Ishikawa (cell line): ENCODE measurements around the gene ABTB2.

ENCODE experiments used
- CEBPB ChIP-seq: IDR thresholded peaks from 2 replicates; pipeline ENCODE4 v1.6.1; 2012
- CREB1 ChIP-seq: IDR thresholded peaks from 2 replicates; pipeline ENCODE4 v1.6.1; 2012; ENCODE audit warnings: low read depth
- EGR1 ChIP-seq: IDR thresholded peaks from 2 replicates; pipeline ENCODE4 v1.6.1; 2012
- EP300 ChIP-seq: IDR thresholded peaks from 2 replicates; pipeline ENCODE4 v1.6.1; 2012; ENCODE audit warnings: borderline replicate concordance
- FOXM1 ChIP-seq: IDR thresholded peaks from 2 replicates; pipeline ENCODE4 v1.6.1; 2012; ENCODE audit warnings: low read depth, borderline replicate concordance
- NFIC ChIP-seq: IDR thresholded peaks from 2 replicates; pipeline ENCODE4 v1.6.1; 2012
- RAD21 ChIP-seq: IDR thresholded peaks from 2 replicates; pipeline ENCODE4 v1.6.1; 2012; ENCODE audit warnings: low read depth
- REST ChIP-seq: IDR thresholded peaks from 2 replicates; pipeline ENCODE4 v1.6.1; 2012; ENCODE audit warnings: low read depth, mild to moderate bottlenecking
- TAF1 ChIP-seq: IDR thresholded peaks from 2 replicates; pipeline ENCODE4 v1.6.1; 2012; ENCODE audit warnings: low read depth, mild to moderate bottlenecking
- TCF12 ChIP-seq: IDR thresholded peaks from 2 replicates; pipeline ENCODE4 v1.6.1; 2012; ENCODE audit warnings: low read depth
- TEAD4 ChIP-seq: IDR thresholded peaks from 2 replicates; pipeline ENCODE4 v1.6.1; 2012
- USF1 ChIP-seq: IDR thresholded peaks from 2 replicates; pipeline ENCODE4 v1.6.1; 2012
- YY1 ChIP-seq: IDR thresholded peaks from 2 replicates; pipeline ENCODE4 v1.6.1; 2012; ENCODE audit warnings: low read depth
- ZBTB7A ChIP-seq: IDR thresholded peaks from 2 replicates; pipeline ENCODE4 v1.6.1; 2012; ENCODE audit warnings: low read depth
- TF ChIP-seq, protein P1 (sequence below): IDR thresholded peaks from 2 replicates; pipeline ENCODE4 v1.6.1; 2012

ABTB2 gene

GRCh38 chr11:34203377-34203871 is 154.4 kb downstream of the ABTB2 start:
- TF ChIP-seq REST, result no peak
- no peak for TF ChIP-seq NFIC

GRCh38 chr11:34201129-34201528 is 156.7 kb downstream of the ABTB2 start:
- no peak for TF ChIP-seq EGR1
- no peak for TF ChIP-seq REST
- no peak for TF ChIP-seq ZBTB7A
- TF ChIP-seq, protein P1, sequence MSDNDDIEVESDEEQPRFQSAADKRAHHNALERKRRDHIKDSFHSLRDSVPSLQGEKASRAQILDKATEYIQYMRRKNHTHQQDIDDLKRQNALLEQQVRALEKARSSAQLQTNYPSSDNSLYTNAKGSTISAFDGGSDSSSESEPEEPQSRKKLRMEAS, result no peak
- no peak for TF ChIP-seq TEAD4
- no peak for TF ChIP-seq CEBPB
- no peak for TF ChIP-seq CREB1

DNA sequence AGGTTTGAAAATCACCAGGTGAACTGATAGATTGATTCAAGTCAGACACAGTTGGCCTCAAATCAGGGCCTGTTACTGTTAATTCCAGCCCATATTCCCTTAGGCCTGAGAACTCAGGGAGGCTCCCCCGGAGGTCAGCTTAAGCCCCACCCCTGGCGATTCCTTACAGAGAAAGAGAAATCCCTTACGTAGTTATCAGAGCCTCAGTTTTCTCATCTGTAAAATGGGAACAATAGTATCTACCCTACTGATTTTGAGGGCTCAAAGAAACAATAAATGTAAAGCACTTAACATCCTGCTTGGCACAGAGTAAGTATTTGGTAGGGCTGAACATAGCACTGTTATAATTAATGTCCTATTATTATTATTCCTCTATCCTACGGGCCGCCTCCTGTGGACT is 158.3 kb downstream of the ABTB2 start:
- TF ChIP-seq CREB1, result no peak
- no peak for TF ChIP-seq FOXM1
- TF ChIP-seq, protein P1, result no peak
- TF ChIP-seq TAF1, result no peak
- TF ChIP-seq NFIC, result no peak
- TF ChIP-seq ZBTB7A, result no peak
- TF ChIP-seq YY1, result no peak
- no peak for TF ChIP-seq EP300
- TF ChIP-seq TEAD4, result no peak
- no peak for TF ChIP-seq REST
- no peak for TF ChIP-seq RAD21
- TF ChIP-seq USF1, result no peak
- TF ChIP-seq EGR1, result no peak
- no peak for TF ChIP-seq CEBPB
- TF ChIP-seq TCF12, result no peak

DNA sequence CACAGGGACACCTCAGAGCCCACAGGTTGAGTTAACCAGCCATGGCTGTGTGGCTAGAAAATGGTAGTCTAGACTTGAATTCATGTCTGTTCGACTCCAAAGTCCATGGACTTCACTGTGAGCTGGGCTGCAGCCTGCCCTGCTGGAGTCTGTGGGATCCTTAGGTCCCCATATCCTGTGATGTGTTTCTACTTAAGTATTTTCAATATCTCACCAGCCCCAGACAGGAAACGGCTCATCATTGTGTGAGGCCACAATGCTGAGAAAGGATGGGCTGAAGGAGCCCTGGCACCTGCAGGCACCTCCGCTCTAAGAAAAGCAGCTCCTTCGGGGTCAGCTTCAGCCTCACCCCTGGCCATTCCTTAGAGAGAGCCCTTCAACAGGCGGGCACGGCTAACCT is 159.3 kb downstream of the ABTB2 start:
- TF ChIP-seq ZBTB7A (no peak), RAD21 (no peak), TCF12 (no peak), FOXM1 (no peak), YY1 (no peak), EGR1 (no peak), EP300 (no peak), CEBPB (no peak), TEAD4 (no peak), REST (no peak)
- TF ChIP-seq, protein P1, result no peak
